IMR-90 (cell line): Measurements from ENCODE around the gene TYSND1. TPM values are rescaled to one million over a fixed set of nuclear protein-coding genes. Genes with fewer than 3 reads are reported as not detected.

Experiments used
- ATAC-seq: fragments of 200-7000 bp; cut with Tn5 transposase; 2 replicates; pipeline ENCODE4 v1.9.1; 2020; ENCODE audit warnings: low read depth, mild to moderate bottlenecking, moderate library complexity
- BruUV-seq: library from RNA; stranded (reverse); fragments of 400-500 nt; replicated peaks from 2 replicates; lab custom pipeline; 2021; lab: Mats Ljungman, UMichigan
- CTCF ChIA-PET: fragments of 300-600 bp; formaldehyde crosslinking; extraction: SDS; loops from one replicate; lab custom pipeline; 2021; ENCODE audit warnings: antibody characterized with exemption; lab: Yijun Ruan, JAX
- POLR2A ChIA-PET: fragments of 300-600 bp; sonication (Branson Sonifier 250); formaldehyde crosslinking; loops from one replicate; lab custom pipeline; 2022; ENCODE audit warnings: antibody characterized with exemption; ENCODE audit not compliant: unreplicated experiment; lab: Charles Lee
- DNase-seq: peaks from one replicate; pipeline ENCODE4 v3.0.0; 2013
- H2AFZ ChIP-seq: replicated peaks from 2 replicates; pipeline ENCODE3; 2013; ENCODE audit warnings: low read length, mild to moderate bottlenecking; ENCODE audit not compliant: poor library complexity
- H2AK5ac ChIP-seq: 2 replicates; pipeline ENCODE4 v1.6.1; 2013; ENCODE audit warnings: low read depth, low read length, inconsistent platforms
- H2AK9ac ChIP-seq: replicated peaks from 2 replicates; pipeline ENCODE3; 2013; ENCODE audit warnings: mild to moderate bottlenecking, low read depth, low read length, moderate library complexity; ENCODE audit not compliant: poor library complexity
- H2BK120ac ChIP-seq: 2 replicates; pipeline ENCODE4 v1.6.1; 2013; ENCODE audit warnings: low read depth, low read length, inconsistent platforms
- H2BK15ac ChIP-seq: 3 replicates; pipeline ENCODE4 v1.6.1; 2013; ENCODE audit warnings: low read depth, low read length, inconsistent platforms
- H2BK20ac ChIP-seq: 2 replicates; pipeline ENCODE4 v1.6.1; 2013; ENCODE audit warnings: low read depth, mild to moderate bottlenecking, inconsistent platforms, low read length, moderate library complexity
- H2BK5ac ChIP-seq: 2 replicates; pipeline ENCODE4 v1.6.1; 2013; ENCODE audit warnings: mild to moderate bottlenecking, low read depth, low read length, inconsistent platforms; ENCODE audit not compliant: poor library complexity, severe bottlenecking
- H3K14ac ChIP-seq: replicated peaks from 2 replicates; pipeline ENCODE4 v1.6.1; 2013; ENCODE audit warnings: low read depth, low read length, inconsistent platforms
- H3K18ac ChIP-seq: 2 replicates; pipeline ENCODE4 v1.6.1; 2013; ENCODE audit warnings: low read depth, low read length, control low read depth
- H3K23ac ChIP-seq: 2 replicates; pipeline ENCODE4 v1.6.1; 2013; ENCODE audit warnings: low read depth, low read length, inconsistent platforms
- H3K27ac ChIP-seq: 2 replicates; pipeline ENCODE4 v1.5.1; 2013; ENCODE audit warnings: mild to moderate bottlenecking, control low read depth, low read length; ENCODE audit not compliant: insufficient read depth
- H3K27me3 ChIP-seq: 2 replicates; pipeline ENCODE4 v1.6.1; 2013; ENCODE audit warnings: low read length; ENCODE audit not compliant: control insufficient read depth, insufficient read depth
- H3K36me3 ChIP-seq: 2 replicates; pipeline ENCODE4 v1.6.1; 2013; ENCODE audit warnings: low read length, mixed read lengths; ENCODE audit not compliant: control insufficient read depth, insufficient read depth
- H3K4ac ChIP-seq: 2 replicates; pipeline ENCODE4 v1.6.1; 2013; ENCODE audit warnings: low read depth, low read length, inconsistent platforms
- H3K4me1 ChIP-seq: 2 replicates; pipeline ENCODE4 v1.6.1; 2013; ENCODE audit warnings: low read length, mixed read lengths; ENCODE audit not compliant: control insufficient read depth, insufficient read depth
- H3K4me2 ChIP-seq: 2 replicates; pipeline ENCODE4 v1.6.1; 2013; ENCODE audit warnings: low read depth, mild to moderate bottlenecking, control low read depth, low read length, moderate library complexity
- H3K4me3 ChIP-seq: 2 replicates; pipeline ENCODE4 v1.5.1; 2013; ENCODE audit warnings: low read depth, mild to moderate bottlenecking, control low read depth, low read length, moderate library complexity; ENCODE audit not compliant: insufficient read depth
- H3K56ac ChIP-seq: 2 replicates; pipeline ENCODE4 v1.6.1; 2013; ENCODE audit warnings: low read length, inconsistent platforms; ENCODE audit not compliant: insufficient read depth; ENCODE audit errors: extremely low read depth
- H3K79me1 ChIP-seq, 2 experiments: 2 replicates each; pipeline ENCODE4 v1.6.1; 2013; ENCODE audit warnings: low read length in 2 of 2, inconsistent platforms in 1 of 2, low read depth in 1 of 2
- H3K9ac ChIP-seq: 2 replicates; pipeline ENCODE4 v1.6.1; 2013; ENCODE audit warnings: low read depth, low read length, control low read depth
- H3K9me1 ChIP-seq: 2 replicates; pipeline ENCODE4 v1.6.1; 2013; ENCODE audit warnings: low read length, inconsistent platforms; ENCODE audit not compliant: insufficient read depth
- H3K9me3 ChIP-seq: 2 replicates; pipeline ENCODE4 v1.6.1; 2013; ENCODE audit warnings: low read length; ENCODE audit not compliant: control insufficient read depth, insufficient read depth
- H4K20me1 ChIP-seq: 2 replicates; pipeline ENCODE4 v1.6.1; 2013; ENCODE audit warnings: low read length, inconsistent platforms; ENCODE audit not compliant: insufficient read depth
- H4K5ac ChIP-seq: 2 replicates; pipeline ENCODE4 v1.6.1; 2013; ENCODE audit warnings: mild to moderate bottlenecking, low read depth, low read length, control low read depth
- H4K8ac ChIP-seq, 2 experiments: 2 replicates each; pipeline ENCODE4 v1.6.1; 2013; ENCODE audit warnings: low read depth in 2 of 2, low read length in 2 of 2, control low read depth in 1 of 2, inconsistent platforms in 1 of 2
- H4K91ac ChIP-seq: 2 replicates; pipeline ENCODE4 v1.6.1; 2013; ENCODE audit warnings: low read depth, low read length, inconsistent platforms; ENCODE audit not compliant: insufficient read depth
- CEBPB ChIP-seq: IDR thresholded peaks from 2 replicates; pipeline ENCODE4 v1.6.1; 2012; ENCODE audit warnings: low read depth, low read length, improper control_type of control experiment
- ELK1 ChIP-seq: fragments of 150-350 bp; IDR thresholded peaks from 2 replicates; pipeline ENCODE4 v1.6.1; 2016; ENCODE audit warnings: low read depth, mild to moderate bottlenecking, low read length, moderate library complexity, borderline replicate concordance
- WGBS, 2 experiments: methylation state at CpG; one replicate each; pipeline versions ENCODE4 v1.1.5 to v1.1.7; 2013; ENCODE audit warnings: missing lambda C conversion rate in 2 of 2; ENCODE audit not compliant: insufficient read length in 1 of 2; ENCODE audit errors: extremely low coverage in 2 of 2; 5-methylcytosine and 5-hydroxymethylcytosine counted together
- dilution Hi-C: fragments of 300-500 bp; cut with HindIII; formaldehyde crosslinking; loops from one replicate; pipeline ENCODE4 v1.14.3; 2018; ENCODE audit warnings: low sequenced_read_pairs; ENCODE audit not compliant: unreplicated experiment
- in situ Hi-C: fragments of 300-500 bp; cut with MboI; formaldehyde crosslinking; loops from 3 replicates; pipeline ENCODE4 v1.14.3; 2019; ENCODE audit warnings: low sequenced_read_pairs, inconsistent platforms, mixed read lengths
- intact Hi-C: fragments of 100-400 bp; cut with micrococcal nuclease; formaldehyde crosslinking; loops from 2 replicates; pipeline ENCODE4 v1.10.0; 2022
- polyA plus RNA-seq, 3 experiments: library from polyadenylated mRNA; depleted of rRNA; stranded (reverse); fragments of >200 nt; gene quantifications; 2 replicates each; pipeline ENCODE4 v1.2.3, GENCODE V29; 2012; ENCODE audit warnings: low replicate concordance in 1 of 3
- total RNA-seq: library from RNA; depleted of rRNA; stranded (reverse); fragments of >200 nt; gene quantifications from 2 replicates; pipeline ENCODE4 v1.2.3, GENCODE V29; 2012

The TYSND1 gene
- total and polyA plus RNA-seq, 2 of the 4 experiments (the other 2 are of a cell fraction) = 2.9 to 4.1 TPM

- Histone ChIP-seq H3K14ac (no peak overlapping the region), H4K5ac (no peak overlapping the region), H2BK20ac (no peak overlapping the region), H2AK5ac (no peak overlapping the region), H2AK9ac (no peak overlapping the region), H2BK5ac (no peak overlapping the region), H2AFZ (no peak overlapping the region), H3K18ac (no peak overlapping the region), H3K4me2 (no peak overlapping the region), H3K4ac (no peak overlapping the region), H4K20me1 (no peaks in the 10 kb centered on the region), H2BK15ac (no peak overlapping the region), H4K8ac (no peak overlapping the region), H4K91ac (no peak overlapping the region), H3K27me3 (peaks cover 6% of the 10 kb centered on the region), H3K4me3 (no peak overlapping the region), H2BK120ac (no peak overlapping the region), H3K9me1 (peaks cover 8% of the 10 kb centered on the region), H3K9ac (no peak overlapping the region), H3K9me3 (no peaks in the 10 kb centered on the region), H3K56ac (no peak overlapping the region), H3K23ac (no peak overlapping the region), H3K79me1 (0 out of 4 replicates have a peak, but pooled peaks cover 0 to 6% of the 10 kb centered on the region in 2 experiments), H3K36me3 (no peaks in the 10 kb centered on the region), H3K27ac (no peak overlapping the region), H3K4me1 (peaks cover 18% of the 10 kb centered on the region)
- WGBS, 2 experiments = no CpG with 5 or more reads among the region's 3 CpGs
- ATAC-seq = no peak; the same call in 1 of the 2 replicates
- intact Hi-C loops (no loop called here), dilution Hi-C loops (no loop called here), in situ Hi-C loops (no loop called here)
- CTCF ChIA-PET = no interaction called here
- TF ChIP-seq ELK1 = no peak
- TF ChIP-seq CEBPB = peak; percentile 61
- no TSS peak for BruUV-seq
- POLR2A ChIA-PET = no interaction called here
- DNase-seq = peak; percentile 76
Observed at GRCh38 chr10:70186571-70186970, 40.1 kb upstream of the TYSND1 start.
